Lower leg skin (tissue), 3 donors: Measurements from ENCODE around the gene ART3.

Experiments used
- CTCF ChIP-seq, 3 donors: fragments of 450-650 bp; IDR thresholded peaks; one replicate each; pipeline ENCODE4 v1.5.1; 2016; ENCODE audit warnings: antibody characterized with exemption in 3 of 3, mild to moderate bottlenecking in 3 of 3, moderate library complexity in 2 of 3
- POLR2A ChIP-seq, 2 donors: fragments of 450-650 bp; IDR thresholded peaks; one replicate each; pipeline ENCODE4 v1.6.1; 2016 to 2017; ENCODE audit warnings: antibody characterized with exemption in 2 of 2, mild to moderate bottlenecking in 1 of 2, moderate library complexity in 1 of 2

GRCh38 chr4:76088719-76089118 is 14.2 kb downstream of the ART3 start:
- no peak for TF ChIP-seq CTCF (IDR thresholded peaks at IDR 0.05)
- no peak for TF ChIP-seq POLR2A (IDR thresholded peaks at IDR 0.05)
